ENCODE data around the gene JADE2. TPM values are rescaled to one million over a fixed set of nuclear protein-coding genes. Genes with fewer than 3 reads are reported as not detected.

The JADE2 gene
- 1 to 10 TPM; 3.8 to 4.1 TPM for polyA plus RNA-seq

GRCh38 chr5:134524826-134525682, at the start of gene JADE2:
Gene JADE2 (plus strand): TSS chr5:134525670. CDS start chr5:134535858, 10,188 bp downstream.
- H3K4me3 ChIP-seq (ENCODE audit: low read depth in 1 of 2, low read length in 2 of 2): peak within 1 kb of the TSS; percentile 71 to 93
- no peaks in the 10 kb centered on the region for H3K9me3 ChIP-seq (ENCODE audit: control insufficient read depth in 2 of 2, insufficient read depth in 1 of 2, low read depth in 1 of 2, low read length in 1 of 2)
- WGBS, 2 donors: 0% methylated on average over 54 to 57 of the region's 57 CpGs
- H3K36me3 ChIP-seq (ENCODE audit: control insufficient read depth in 2 of 2, insufficient read depth in 2 of 2, low read length in 1 of 2): no peaks in the 10 kb centered on the region
- peaks cover 0 to 8% of the 10 kb centered on the region in 2 donors for H3K4me1 ChIP-seq (ENCODE audit: control insufficient read depth in 2 of 2, insufficient read depth in 2 of 2, low read length in 1 of 2)
- H3K27ac ChIP-seq (ENCODE audit: low read depth in 2 of 2, low read length in 1 of 2): peak within 1 kb of the TSS; percentile 97
- no peaks in the 10 kb centered on the region for H3K27me3 ChIP-seq (ENCODE audit: control insufficient read depth in 1 of 2, insufficient read depth in 2 of 2, low read length in 2 of 2)

GRCh38 chr5:134477462-134478245, 47.8 kb upstream of the JADE2 start:
- Histone ChIP-seq H3K4me3 (ENCODE audit: low read depth in 1 of 2, low read length in 2 of 2) (no peak overlapping the region), H3K27ac (ENCODE audit: low read depth in 2 of 2, low read length in 1 of 2) (no peak overlapping the region), H3K9me3 (ENCODE audit: control insufficient read depth in 2 of 2, insufficient read depth in 1 of 2, low read depth in 1 of 2, low read length in 1 of 2) (no peaks in the 10 kb centered on the region), H3K4me1 (ENCODE audit: control insufficient read depth in 2 of 2, insufficient read depth in 2 of 2, low read length in 1 of 2) (no peaks in the 10 kb centered on the region), H3K36me3 (ENCODE audit: control insufficient read depth in 2 of 2, insufficient read depth in 2 of 2, low read length in 1 of 2) (no peaks in the 10 kb centered on the region), H3K27me3 (ENCODE audit: control insufficient read depth in 1 of 2, insufficient read depth in 2 of 2, low read length in 2 of 2) (no peaks in the 10 kb centered on the region)
- 85% methylated on average over 14 of the region's 14 CpGs for WGBS, 2 donors

- Histone ChIP-seq H3K4me1 (ENCODE audit: control insufficient read depth in 2 of 2, insufficient read depth in 2 of 2, low read length in 1 of 2) (no peaks in the 10 kb centered on the region), H3K4me3 (ENCODE audit: low read depth in 1 of 2, low read length in 2 of 2) (no peak overlapping the region), H3K9me3 (ENCODE audit: control insufficient read depth in 2 of 2, insufficient read depth in 1 of 2, low read depth in 1 of 2, low read length in 1 of 2) (no peaks in the 10 kb centered on the region), H3K27ac (ENCODE audit: low read depth in 2 of 2, low read length in 1 of 2) (no peak overlapping the region), H3K36me3 (ENCODE audit: control insufficient read depth in 2 of 2, insufficient read depth in 2 of 2, low read length in 1 of 2) (no peaks in the 10 kb centered on the region), H3K27me3 (ENCODE audit: control insufficient read depth in 1 of 2, insufficient read depth in 2 of 2, low read length in 2 of 2) (no peaks in the 10 kb centered on the region)
- 88 to 94% methylated on average over 4 of the region's 4 CpGs for WGBS, 2 donors
Observed at GRCh38 chr5:134479839-134480238, 45.6 kb upstream of the JADE2 start.

- no peak overlapping the region for H3K27ac ChIP-seq (ENCODE audit: low read depth in 2 of 2, low read length in 1 of 2)
- 88 to 96% methylated on average over 7 of the region's 7 CpGs for WGBS, 2 donors
- no peak overlapping the region for H3K4me3 ChIP-seq (ENCODE audit: low read depth in 1 of 2, low read length in 2 of 2)
- no peaks in the 10 kb centered on the region for H3K36me3 ChIP-seq (ENCODE audit: control insufficient read depth in 2 of 2, insufficient read depth in 2 of 2, low read length in 1 of 2)
- H3K9me3 ChIP-seq (ENCODE audit: control insufficient read depth in 2 of 2, insufficient read depth in 1 of 2, low read depth in 1 of 2, low read length in 1 of 2): no peaks in the 10 kb centered on the region
- H3K4me1 ChIP-seq (ENCODE audit: control insufficient read depth in 2 of 2, insufficient read depth in 2 of 2, low read length in 1 of 2): no peaks in the 10 kb centered on the region
- no peaks in the 10 kb centered on the region for H3K27me3 ChIP-seq (ENCODE audit: control insufficient read depth in 1 of 2, insufficient read depth in 2 of 2, low read length in 2 of 2)
Observed at GRCh38 chr5:134489227-134489944, 36.1 kb upstream of the JADE2 start.

- Histone ChIP-seq H3K4me3 (ENCODE audit: low read depth in 1 of 2, low read length in 2 of 2) (no peak overlapping the region), H3K36me3 (ENCODE audit: control insufficient read depth in 2 of 2, insufficient read depth in 2 of 2, low read length in 1 of 2) (no peaks in the 10 kb centered on the region), H3K27me3 (ENCODE audit: control insufficient read depth in 1 of 2, insufficient read depth in 2 of 2, low read length in 2 of 2) (no peaks in the 10 kb centered on the region), H3K4me1 (ENCODE audit: control insufficient read depth in 2 of 2, insufficient read depth in 2 of 2, low read length in 1 of 2) (no peaks in the 10 kb centered on the region), H3K9me3 (ENCODE audit: control insufficient read depth in 2 of 2, insufficient read depth in 1 of 2, low read depth in 1 of 2, low read length in 1 of 2) (no peaks in the 10 kb centered on the region), H3K27ac (ENCODE audit: low read depth in 2 of 2, low read length in 1 of 2) (no peak overlapping the region)
- 76 to 88% methylated on average over 9 of the region's 9 CpGs for WGBS, 2 donors
Observed at GRCh38 chr5:134490255-134490924, 35.1 kb upstream of the JADE2 start.

- no peak overlapping the region for H3K4me3 ChIP-seq (ENCODE audit: low read depth in 1 of 2, low read length in 2 of 2)
- WGBS, 2 donors: 81 to 82% methylated on average over 8 of the region's 8 CpGs
- no peaks in the 10 kb centered on the region for H3K36me3 ChIP-seq (ENCODE audit: control insufficient read depth in 2 of 2, insufficient read depth in 2 of 2, low read length in 1 of 2)
- H3K27me3 ChIP-seq (ENCODE audit: control insufficient read depth in 1 of 2, insufficient read depth in 2 of 2, low read length in 2 of 2): no peaks in the 10 kb centered on the region
- no peaks in the 10 kb centered on the region for H3K9me3 ChIP-seq (ENCODE audit: control insufficient read depth in 2 of 2, insufficient read depth in 1 of 2, low read depth in 1 of 2, low read length in 1 of 2)
- no peaks in the 10 kb centered on the region for H3K4me1 ChIP-seq (ENCODE audit: control insufficient read depth in 2 of 2, insufficient read depth in 2 of 2, low read length in 1 of 2)
- H3K27ac ChIP-seq (ENCODE audit: low read depth in 2 of 2, low read length in 1 of 2): no peak overlapping the region
Observed at GRCh38 chr5:134490925-134491271, 34.6 kb upstream of the JADE2 start.

GRCh38 chr5:134491841-134492442, 33.5 kb upstream of the JADE2 start:
- Histone ChIP-seq H3K4me1 (ENCODE audit: control insufficient read depth in 2 of 2, insufficient read depth in 2 of 2, low read length in 1 of 2) (no peaks in the 10 kb centered on the region), H3K27me3 (ENCODE audit: control insufficient read depth in 1 of 2, insufficient read depth in 2 of 2, low read length in 2 of 2) (no peaks in the 10 kb centered on the region), H3K36me3 (ENCODE audit: control insufficient read depth in 2 of 2, insufficient read depth in 2 of 2, low read length in 1 of 2) (no peaks in the 10 kb centered on the region), H3K27ac (ENCODE audit: low read depth in 2 of 2, low read length in 1 of 2) (no peak overlapping the region), H3K9me3 (ENCODE audit: control insufficient read depth in 2 of 2, insufficient read depth in 1 of 2, low read depth in 1 of 2, low read length in 1 of 2) (no peaks in the 10 kb centered on the region), H3K4me3 (ENCODE audit: low read depth in 1 of 2, low read length in 2 of 2) (no peak overlapping the region)
- WGBS, 2 donors: 93 to 95% methylated on average over 9 of the region's 9 CpGs

- H3K9me3 ChIP-seq (ENCODE audit: control insufficient read depth in 2 of 2, insufficient read depth in 1 of 2, low read depth in 1 of 2, low read length in 1 of 2): no peaks in the 10 kb centered on the region
- H3K27ac ChIP-seq (ENCODE audit: low read depth in 2 of 2, low read length in 1 of 2): no peak overlapping the region
- H3K27me3 ChIP-seq (ENCODE audit: control insufficient read depth in 1 of 2, insufficient read depth in 2 of 2, low read length in 2 of 2): no peaks in the 10 kb centered on the region
- no peaks in the 10 kb centered on the region for H3K36me3 ChIP-seq (ENCODE audit: control insufficient read depth in 2 of 2, insufficient read depth in 2 of 2, low read length in 1 of 2)
- 73 to 76% methylated on average over 6 of the region's 6 CpGs for WGBS, 2 donors
- H3K4me3 ChIP-seq (ENCODE audit: low read depth in 1 of 2, low read length in 2 of 2): no peak overlapping the region
- no peaks in the 10 kb centered on the region for H3K4me1 ChIP-seq (ENCODE audit: control insufficient read depth in 2 of 2, insufficient read depth in 2 of 2, low read length in 1 of 2)
Observed at GRCh38 chr5:134492568-134492967, 32.9 kb upstream of the JADE2 start.

Measured in esophagus (tissue), 2 donors.